Measurements from ENCODE around the gene ZNF23. TPM values are rescaled to one million over a fixed set of nuclear protein-coding genes. Genes with fewer than 3 reads are reported as not detected.

Gene ZNF23
- total and polyA plus RNA-seq, 8 donors = 1.2 to 52.6 (median 5.5) TPM

GRCh38 chr16:71425746-71426068, 36.3 kb downstream of the ZNF23 start:
- WGBS, 5 donors = 5 to 12% (median 9%) methylated on average over 16 to 18 of the region's 18 CpGs
- Histone ChIP-seq H3K27me3 (peaks cover 6 to 53% (median 26%) of the 10 kb centered on the region in 3 donors), H3K36me3 (no peaks in the 10 kb centered on the region), H3K27ac (no peak overlapping the region), H3K4me3 (peak overlapping the region in 1 of 4 donors; percentile 14), H3K9me3 (peaks cover 0 to 6% (median 0%) of the 10 kb centered on the region in 4 donors), H3K4me1 (peaks cover 0 to 7% (median 0%) of the 10 kb centered on the region in 4 donors)
- no peak for DNase-seq
- TF ChIP-seq EP300 (IDR thresholded peaks at IDR 0.05) (no peak), POLR2A (IDR thresholded peaks at IDR 0.05) (no peak), CTCF (IDR thresholded peaks at IDR 0.05) (no peak), POLR2AphosphoS5 (IDR thresholded peaks at IDR 0.05) (no peak)
- intact Hi-C loops (cut with DNase I; ENCODE audit: low total_unique reads) = no loop called here

GRCh38 chr16:71424626-71425025, 37.4 kb downstream of the ZNF23 start:
- H3K4me3 ChIP-seq = no peak overlapping the region
- no peak for DNase-seq
- peaks cover 0 to 6% (median 0%) of the 10 kb centered on the region in 4 donors for H3K9me3 ChIP-seq
- WGBS, 5 donors = 56 to 72% (median 68%) methylated on average over 5 to 6 of the region's 6 CpGs
- intact Hi-C loops (cut with DNase I; ENCODE audit: low total_unique reads) = no loop called here
- H3K27ac ChIP-seq = no peak overlapping the region
- peaks cover 0 to 7% (median 0%) of the 10 kb centered on the region in 4 donors for H3K4me1 ChIP-seq
- no peaks in the 10 kb centered on the region for H3K36me3 ChIP-seq
- H3K27me3 ChIP-seq = peaks cover 6 to 53% (median 26%) of the 10 kb centered on the region in 3 donors
- TF ChIP-seq EP300 (IDR thresholded peaks at IDR 0.05) (no peak), POLR2AphosphoS5 (IDR thresholded peaks at IDR 0.05) (no peak), CTCF (IDR thresholded peaks at IDR 0.05) (no peak), POLR2A (IDR thresholded peaks at IDR 0.05) (no peak)

- no peak for TF ChIP-seq POLR2AphosphoS5 (IDR thresholded peaks at IDR 0.05)
- no peak for TF ChIP-seq POLR2A (IDR thresholded peaks at IDR 0.05)
- no peak for TF ChIP-seq EP300 (IDR thresholded peaks at IDR 0.05)
- TF ChIP-seq CTCF (IDR thresholded peaks at IDR 0.05) = no peak
- peaks cover 6 to 55% (median 26%) of the 10 kb centered on the region in 3 donors for H3K27me3 ChIP-seq
- DNase-seq = no peak
- H3K27ac ChIP-seq = no peak overlapping the region
- peaks cover 0 to 6% (median 0%) of the 10 kb centered on the region in 4 donors for H3K9me3 ChIP-seq
- peaks cover 0 to 7% (median 0%) of the 10 kb centered on the region in 4 donors for H3K4me1 ChIP-seq
- intact Hi-C loops (cut with DNase I; ENCODE audit: low total_unique reads) = no loop called here
- no peak overlapping the region for H3K4me3 ChIP-seq
- 77 to 89% (median 79%) methylated on average over 7 of the region's 7 CpGs for WGBS, 5 donors
- no peaks in the 10 kb centered on the region for H3K36me3 ChIP-seq
These were observed 38.2 kb downstream of the ZNF23 start for GRCh38 chr16:71423865-71424264.

- H3K9me3 ChIP-seq = no peaks in the 10 kb centered on the region
- H3K4me3 ChIP-seq = no peak overlapping the region
- DNase-seq = no peak
- peaks cover 0 to 7% (median 0%) of the 10 kb centered on the region in 4 donors for H3K4me1 ChIP-seq
- H3K27ac ChIP-seq = no peak overlapping the region
- 64 to 86% (median 83%) methylated on average over 2 of the region's 2 CpGs for WGBS, 5 donors
- TF ChIP-seq POLR2AphosphoS5 (IDR thresholded peaks at IDR 0.05) (no peak), EP300 (IDR thresholded peaks at IDR 0.05) (no peak), CTCF (IDR thresholded peaks at IDR 0.05) (no peak), POLR2A (IDR thresholded peaks at IDR 0.05) (no peak)
- H3K27me3 ChIP-seq = peaks cover 6 to 59% (median 26%) of the 10 kb centered on the region in 3 donors
- intact Hi-C loops (cut with DNase I; ENCODE audit: low total_unique reads) = no loop called here
- no peaks in the 10 kb centered on the region for H3K36me3 ChIP-seq
These were observed 39.0 kb downstream of the ZNF23 start for GRCh38 chr16:71423016-71423415.

All from stomach (tissue), 9 donors.